ENCODE measurements around the gene ERC2.

Gene ERC2

DNA sequence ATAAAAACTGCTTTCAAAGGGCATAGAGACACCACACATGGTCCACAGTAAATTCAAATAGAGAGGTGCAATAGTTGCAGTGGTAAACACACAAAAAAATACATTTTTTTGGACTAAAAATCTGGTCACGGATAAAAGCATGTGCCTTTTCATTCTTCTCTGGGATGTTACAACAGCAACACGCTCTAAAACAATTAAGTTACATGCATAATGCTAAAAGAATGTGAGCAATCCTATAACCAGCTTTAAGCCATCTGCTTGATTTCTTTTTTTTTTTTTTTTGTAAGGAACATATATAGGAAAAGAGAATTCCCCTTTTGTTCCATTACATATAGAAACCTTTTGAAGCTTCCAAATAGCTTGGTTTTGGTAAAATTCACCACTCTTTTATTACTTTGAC, 1001.2 kb downstream of the ERC2 start:
- H3K4me3 ChIP-seq (ENCODE audit: low read length), result no peak overlapping the region
- no peak for DNase-seq (ENCODE audit: low read depth, low spot score)

DNA sequence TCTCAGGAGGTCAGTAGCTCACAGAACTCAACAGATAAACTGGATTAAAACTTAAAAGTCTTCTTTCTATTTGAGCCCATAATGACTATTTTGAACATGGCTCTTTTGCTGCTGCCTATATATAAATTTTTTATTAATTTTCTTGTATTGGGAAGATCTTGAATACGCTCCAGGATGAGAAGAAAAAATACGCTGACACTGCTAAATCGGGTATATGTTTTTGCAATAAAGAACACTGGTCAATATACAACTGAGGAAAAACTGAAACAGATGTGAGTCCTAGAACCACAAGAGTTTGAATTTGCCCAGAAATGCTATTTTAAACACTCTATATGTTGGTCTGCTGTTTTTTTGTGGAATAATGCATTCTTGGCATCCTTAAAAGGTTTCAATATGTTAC, 1001.7 kb downstream of the ERC2 start:
- no peak for DNase-seq (ENCODE audit: low read depth, low spot score)
- no peak overlapping the region for H3K4me3 ChIP-seq (ENCODE audit: low read length)

GRCh38 chr3:55461896-55462295, 1006.4 kb downstream of the ERC2 start:
- DNase-seq (ENCODE audit: low read depth, low spot score), result no peak
- H3K4me3 ChIP-seq (ENCODE audit: low read length), result no peak overlapping the region

- H3K4me3 ChIP-seq (ENCODE audit: low read length), result no peak overlapping the region
- DNase-seq (ENCODE audit: low read depth, low spot score), result no peak
Measured at GRCh38 chr3:55459838-55460237, 1008.4 kb downstream of the ERC2 start.
